Transverse colon (tissue), 4 donors: ENCODE data around the gene SERPINA9. TPM values are rescaled to one million over a fixed set of nuclear protein-coding genes. Genes with fewer than 3 reads are reported as not detected.
"Not testable (repeated sequence)": the region's sequence is repeated elsewhere in the genome, so short reads cannot be mapped to it uniquely, and the experiment has no call there.

Experiments
- DNase-seq: peaks from one replicate; pipeline ENCODE4 v3.0.0-alpha.2; 2019
- H3K27ac ChIP-seq, 4 donors: fragments of 200-600 bp; sonication (generic); 2 replicates each; pipeline ENCODE4 v1.5.1; 2016 to 2018; ENCODE audit warnings: inconsistent platforms in 4 of 4
- H3K27me3 ChIP-seq: fragments of 200-600 bp; sonication (generic); 2 replicates; pipeline ENCODE4 v1.5.1; 2017; ENCODE audit warnings: inconsistent platforms
- H3K36me3 ChIP-seq, 4 donors: fragments of 200-600 bp; sonication (generic); 2 replicates each; pipeline ENCODE4 v1.5.1; 2017 to 2019; ENCODE audit warnings: inconsistent platforms in 4 of 4
- H3K4me1 ChIP-seq, 4 donors: fragments of 200-600 bp; sonication (generic); 2 replicates each; pipeline ENCODE4 v1.5.1; 2017 to 2020; ENCODE audit warnings: inconsistent platforms in 4 of 4
- H3K4me3 ChIP-seq, 4 donors: fragments of 200-600 bp; sonication (generic); 1 replicate in 1 of 4; 2 replicates in 3 of 4; pipeline versions ENCODE4 v1.5.1 to v1.6.1; 2017 to 2019; ENCODE audit warnings: inconsistent platforms in 4 of 4
- H3K9me3 ChIP-seq, 2 donors: fragments of 200-600 bp; sonication (generic); 2 replicates each; pipeline ENCODE4 v1.5.1; 2017 to 2019; ENCODE audit warnings: inconsistent platforms in 2 of 2
- CTCF ChIP-seq, 5 experiments: fragments of 200-600 bp in 3 of 5; fragments of 450-650 bp in 2 of 5; sonication (generic) in 3 of 5; IDR thresholded peaks; 1 replicate in 2 of 5; 2 replicates in 3 of 5; pipeline ENCODE4 v1.5.1; 2016 to 2017; ENCODE audit warnings: antibody characterized with exemption in 5 of 5, inconsistent platforms in 3 of 5, mild to moderate bottlenecking in 2 of 5, moderate library complexity in 1 of 5
- EP300 ChIP-seq: sonication (generic); formaldehyde crosslinking; IDR thresholded peaks from one replicate; pipeline ENCODE4 v1.6.1; 2017; ENCODE audit warnings: antibody characterized with exemption, low read depth
- POLR2A ChIP-seq: fragments of 450-650 bp; IDR thresholded peaks from one replicate; pipeline ENCODE4 v1.6.1; 2016; ENCODE audit warnings: antibody characterized with exemption, mild to moderate bottlenecking, moderate library complexity
- POLR2AphosphoS5 ChIP-seq, 3 donors: sonication (generic); formaldehyde crosslinking; IDR thresholded peaks; one replicate each; pipeline ENCODE4 v1.6.1; 2016; ENCODE audit warnings: antibody characterized with exemption in 3 of 3
- WGBS, 2 donors: methylation state at CpG; one replicate each; pipeline ENCODE4 v1.1.5; 2018; ENCODE audit warnings: low coverage in 1 of 2; 5-methylcytosine and 5-hydroxymethylcytosine counted together
- in situ Hi-C, 4 donors: fragments of 200-750 bp; cut with MboI; loops; one replicate each; pipeline versions ENCODE4 v1.15.0 to v1.15.1; 2017; ENCODE audit warnings: low sequenced_read_pairs in 3 of 4, low pct_ligation_motif_present in 1 of 4, low pct_unique_long_range_greater_than_20kb in 1 of 4
- intact Hi-C: fragments of 100-400 bp; cut with DNase I; formaldehyde crosslinking; loops from one replicate; pipeline ENCODE4 v1.15.1; 2023; ENCODE audit warnings: low total_unique reads
- total RNA-seq, 4 donors: library from RNA; depleted of rRNA; stranded (reverse); fragments of >200 nt; gene quantifications; one replicate each; pipeline ENCODE4 v1.1.0, GENCODE V29; 2016

SERPINA9 gene
- total RNA-seq, 4 donors from 2014 or later: not detected

- no peak for TF ChIP-seq POLR2AphosphoS5 (IDR thresholded peaks at IDR 0.05)
- TF ChIP-seq CTCF (IDR thresholded peaks at IDR 0.05): peak; percentile 84 to 100 (median 99)
These were observed 10.2 kb upstream of the SERPINA9 start for GRCh38 chr14:94485944-94486841.

GRCh38 chr14:94484481-94484880 is 8.5 kb upstream of the SERPINA9 start:
- intact Hi-C loops (loop anchor here (10.0 kb wide), 1 partner anchor 1660 kb away; no protein-coding TSS in a partner anchor), in situ Hi-C loops (loop anchor here in 1 of 4 donors (10.0 kb wide), 1 partner anchor 130 kb away; no protein-coding TSS in a partner anchor)
- Histone ChIP-seq H3K4me3 (no peak overlapping the region), H3K27me3 (peaks cover 14% of the 10 kb centered on the region), H3K36me3 (no peaks in the 10 kb centered on the region), H3K9me3 (no peaks in the 10 kb centered on the region), H3K27ac (no peak overlapping the region), H3K4me1 (peaks cover 0 to 8% (median 3%) of the 10 kb centered on the region in 4 donors)
- 69 to 80% methylated on average over 2 to 5 of the region's 5 CpGs for WGBS, 2 donors
- no peak for DNase-seq
- TF ChIP-seq POLR2AphosphoS5 (IDR thresholded peaks at IDR 0.05) (no peak), CTCF (IDR thresholded peaks at IDR 0.05) (no peak), POLR2A (no peak), EP300 (no peak)

More at GRCh38 chr14:94485944-94486841, 10.2 kb upstream of the SERPINA9 start:
- DNase-seq: peak; percentile 41
- in situ Hi-C loops: loop anchor here in 1 of 4 donors (10.0 kb wide), 1 partner anchor 131 kb away; no protein-coding TSS in a partner anchor
- Histone ChIP-seq H3K4me1 (peaks cover 0 to 8% (median 3%) of the 10 kb centered on the region in 4 donors), H3K27me3 (peaks cover 14% of the 10 kb centered on the region), H3K4me3 (no peak overlapping the region), H3K36me3 (no peaks in the 10 kb centered on the region), H3K9me3 (no peaks in the 10 kb centered on the region), H3K27ac (no peak overlapping the region)
- 23% methylated on average over 22 of the region's 26 CpGs; no CpG with 5 or more reads in 1 of the 2 donors for WGBS, 2 donors
- intact Hi-C loops: loop anchor here (10.0 kb wide), 1 partner anchor 1661 kb away; no protein-coding TSS in a partner anchor

- in situ Hi-C loops (loop anchor here in 1 of 4 donors (10.0 kb wide), 1 partner anchor 129 kb away; no protein-coding TSS in a partner anchor), intact Hi-C loops (loop anchor here (10.0 kb wide), 1 partner anchor 1659 kb away; no protein-coding TSS in a partner anchor)
- TF ChIP-seq EP300: no peak
- no peak for TF ChIP-seq CTCF (IDR thresholded peaks at IDR 0.05)
- no peak for TF ChIP-seq POLR2A
- TF ChIP-seq POLR2AphosphoS5 (IDR thresholded peaks at IDR 0.05): no peak
- Histone ChIP-seq H3K9me3 (peaks cover 0 to 2% of the 10 kb centered on the region in 2 donors), H3K27me3 (peaks cover 14% of the 10 kb centered on the region), H3K36me3 (no peaks in the 10 kb centered on the region), H3K27ac (no peak overlapping the region), H3K4me1 (peaks cover 0 to 8% (median 3%) of the 10 kb centered on the region in 4 donors), H3K4me3 (no peak overlapping the region)
- WGBS, 2 donors: 69 to 80% methylated on average over 6 to 7 of the region's 7 CpGs
- no peak for DNase-seq
These were observed 7.8 kb upstream of the SERPINA9 start for GRCh38 chr14:94483729-94484275.

GRCh38 chr14:94483071-94483451 is 7.1 kb upstream of the SERPINA9 start:
- H3K4me3 ChIP-seq: no peak overlapping the region
- H3K4me1 ChIP-seq: peaks cover 0 to 8% (median 3%) of the 10 kb centered on the region in 4 donors
- 87 to 89% methylated on average over 8 to 10 of the region's 10 CpGs for WGBS, 2 donors
- peaks cover 14% of the 10 kb centered on the region for H3K27me3 ChIP-seq
- no peak overlapping the region for H3K27ac ChIP-seq
- intact Hi-C loops: loop anchor here (10.0 kb wide), 1 partner anchor 1658 kb away; no protein-coding TSS in a partner anchor
- TF ChIP-seq POLR2AphosphoS5 (IDR thresholded peaks at IDR 0.05): no peak
- TF ChIP-seq CTCF (IDR thresholded peaks at IDR 0.05): no peak
- TF ChIP-seq POLR2A: no peak
- no peak for TF ChIP-seq EP300
- no peaks in the 10 kb centered on the region for H3K36me3 ChIP-seq
- in situ Hi-C loops: loop anchor here in 1 of 4 donors (10.0 kb wide), 1 partner anchor 128 kb away; no protein-coding TSS in a partner anchor
- H3K9me3 ChIP-seq: peaks cover 4 to 8% of the 10 kb centered on the region in 2 donors
- DNase-seq: no peak

- not testable (repeated sequence) for DNase-seq, H3K36me3 ChIP-seq, H3K27ac ChIP-seq, H3K27me3 ChIP-seq, H3K4me1 ChIP-seq, H3K9me3 ChIP-seq, H3K4me3 ChIP-seq
- in situ Hi-C loops (loop anchor here in 1 of 4 donors (10.0 kb wide), 1 partner anchor 128 kb away; no protein-coding TSS in a partner anchor), intact Hi-C loops (loop anchor here (10.0 kb wide), 1 partner anchor 1658 kb away; no protein-coding TSS in a partner anchor)
- WGBS, 2 donors: 76 to 90% methylated on average over 5 to 10 of the region's 10 CpGs
These were observed 6.4 kb upstream of the SERPINA9 start for GRCh38 chr14:94482132-94483070.
